GM18867 (cell line): Measurements from ENCODE around the gene TPO.
"Not testable (repeated sequence)": the region's sequence is repeated elsewhere in the genome, so short reads cannot be mapped to it uniquely, and the experiment has no call there.

Experiments
- ATAC-seq: cut with Tn5 transposase; IDR thresholded peaks from one replicate; pipeline ENCODE4 v1.9.1; 2021; ENCODE audit warnings: mild to moderate bottlenecking, moderate library complexity; ENCODE audit not compliant: unreplicated experiment

TPO gene

GRCh38 chr2:1499033-1499795, 86.0 kb downstream of the TPO start:
- ATAC-seq: no peak

- no peak for ATAC-seq
These were observed 88.0 kb downstream of the TPO start for GRCh38 chr2:1501038-1501851.

GRCh38 chr2:1501991-1502390, 88.7 kb downstream of the TPO start:
- no peak for ATAC-seq

- ATAC-seq: no peak
These were observed 89.6 kb downstream of the TPO start for GRCh38 chr2:1502891-1503304.

- no peak for ATAC-seq
These were observed 90.4 kb downstream of the TPO start for GRCh38 chr2:1503471-1504310.

- ATAC-seq: no peak
These were observed 91.1 kb downstream of the TPO start for GRCh38 chr2:1504311-1504750.

- no peak for ATAC-seq
These were observed 91.8 kb downstream of the TPO start for GRCh38 chr2:1505031-1505441.

- no peak for ATAC-seq
These were observed 96.2 kb downstream of the TPO start for GRCh38 chr2:1509271-1510065.

- ATAC-seq: no peak
These were observed 96.9 kb downstream of the TPO start for GRCh38 chr2:1510176-1510575.

GRCh38 chr2:1511455-1511854, 98.2 kb downstream of the TPO start:
- no peak for ATAC-seq

- ATAC-seq: no peak
These were observed 99.3 kb downstream of the TPO start for GRCh38 chr2:1512321-1513289.

- no peak for ATAC-seq
These were observed 101.3 kb downstream of the TPO start for GRCh38 chr2:1514391-1515072.

- ATAC-seq: no peak
These were observed 101.8 kb downstream of the TPO start for GRCh38 chr2:1515073-1515430.

GRCh38 chr2:1515986-1516797, 102.9 kb downstream of the TPO start:
- ATAC-seq: no peak

GRCh38 chr2:1516798-1517060, 103.5 kb downstream of the TPO start:
- no peak for ATAC-seq

- not testable (repeated sequence) for ATAC-seq
These were observed 104.0 kb downstream of the TPO start for GRCh38 chr2:1517291-1517690.

GRCh38 chr2:1517786-1518185, 104.5 kb downstream of the TPO start:
- no peak for ATAC-seq

- no peak for ATAC-seq
These were observed 105.1 kb downstream of the TPO start for GRCh38 chr2:1518331-1518803.
